NCI-H1930 (cell line): ENCODE measurements around the gene ARID3C.

ENCODE experiments used
- DNase-seq, 2 experiments: peaks; one replicate each; lab custom pipeline; 2025; lab: John Stamatoyannopoulos, UW

The ARID3C gene

DNA sequence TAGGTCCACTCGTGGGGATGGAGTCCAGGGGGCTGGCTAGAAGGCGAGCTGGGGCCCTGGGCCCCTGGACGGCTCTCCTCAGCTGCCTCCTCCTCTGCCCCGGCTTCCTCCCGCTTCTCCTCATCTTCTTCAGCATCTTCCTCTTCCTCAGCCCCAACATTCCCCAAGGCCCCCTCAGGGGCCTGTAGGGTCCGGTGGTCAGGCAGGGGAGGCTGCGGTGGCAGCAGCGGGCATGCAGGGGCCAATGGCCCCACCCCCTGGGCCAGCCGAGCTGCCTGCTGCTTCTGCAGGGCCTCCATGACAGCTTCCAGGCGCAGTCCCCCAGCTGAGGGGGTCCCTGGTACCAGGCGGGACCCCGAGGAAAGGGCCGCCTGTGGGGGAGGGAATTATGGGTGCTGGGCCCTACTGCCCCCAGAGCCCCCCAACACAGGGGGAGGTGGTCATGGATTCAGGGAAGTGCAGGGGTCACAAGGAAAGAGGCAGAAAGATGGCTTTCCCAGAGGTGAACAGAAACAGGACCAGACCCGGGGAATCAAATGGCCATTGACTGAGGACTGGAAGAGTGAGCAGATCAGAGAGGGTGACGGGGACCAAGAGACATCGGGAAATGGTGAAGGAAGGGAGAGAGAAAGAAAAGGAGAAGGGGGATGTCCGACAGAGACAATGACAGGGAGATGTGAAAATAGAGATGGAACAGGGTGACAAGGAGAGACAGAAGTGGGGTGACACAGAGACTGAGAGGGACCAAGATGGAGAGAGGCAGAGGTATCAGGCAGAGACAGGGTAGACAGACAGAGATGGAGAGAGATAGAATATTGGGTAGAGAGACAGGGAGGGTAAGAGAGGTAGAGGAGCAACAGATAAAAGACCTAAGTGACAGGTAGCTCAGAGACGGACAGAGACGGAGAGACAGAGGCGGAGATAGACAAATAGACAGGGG, 880 bp downstream of the ARID3C start:
- DNase-seq = no peak

DNA sequence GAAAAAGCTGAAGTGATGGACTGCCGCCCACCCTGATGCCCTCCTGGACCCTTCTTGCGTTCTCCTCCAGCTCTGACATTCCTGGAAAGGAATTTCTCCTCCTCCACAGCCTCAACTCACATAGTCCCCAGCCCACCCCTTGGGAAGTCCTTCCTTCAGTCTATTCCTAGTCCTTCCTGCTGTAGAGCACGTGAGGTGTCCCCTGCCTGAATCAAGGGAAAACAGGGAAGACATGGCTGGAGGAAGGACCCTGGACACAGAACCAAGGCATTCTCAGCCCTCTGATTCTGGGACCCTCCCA, 3.7 kb downstream of the ARID3C start:
- no peak for DNase-seq

DNA sequence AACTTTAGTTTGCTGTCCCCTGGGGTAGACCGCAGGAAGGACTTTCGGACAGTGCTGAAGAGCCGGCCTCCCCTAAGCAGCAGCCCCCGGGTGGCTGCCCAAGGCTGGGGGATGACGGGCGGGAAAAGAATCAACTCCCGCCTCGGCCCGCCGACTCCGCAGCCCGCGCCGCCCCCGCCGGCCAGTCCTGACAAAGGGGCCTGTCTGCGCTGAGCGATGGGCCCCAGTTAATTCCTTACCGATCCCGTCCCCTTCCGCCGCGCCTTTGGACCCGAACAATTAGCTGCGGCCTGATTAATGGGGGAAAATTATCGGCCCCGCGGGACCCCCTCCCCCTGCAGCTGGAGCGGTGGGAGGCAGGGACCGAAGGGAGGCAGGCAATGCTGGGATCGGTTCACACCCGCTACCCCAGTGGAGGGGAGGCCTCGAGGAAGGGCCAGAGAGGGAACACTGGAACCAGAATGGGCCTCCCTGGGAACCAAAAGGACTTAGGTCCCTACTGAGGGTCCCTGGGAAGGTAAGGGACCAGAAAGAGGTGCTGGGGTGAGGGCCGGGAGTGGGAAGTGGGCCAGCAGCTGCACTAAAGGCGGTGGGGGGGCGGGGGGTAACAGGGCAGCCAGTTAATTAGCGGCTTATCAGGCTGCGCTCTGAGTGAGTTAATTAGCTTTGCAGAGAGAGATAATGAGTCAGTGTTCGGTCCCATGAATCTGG, 4.2 kb downstream of the ARID3C start:
- DNase-seq = no peak

DNA sequence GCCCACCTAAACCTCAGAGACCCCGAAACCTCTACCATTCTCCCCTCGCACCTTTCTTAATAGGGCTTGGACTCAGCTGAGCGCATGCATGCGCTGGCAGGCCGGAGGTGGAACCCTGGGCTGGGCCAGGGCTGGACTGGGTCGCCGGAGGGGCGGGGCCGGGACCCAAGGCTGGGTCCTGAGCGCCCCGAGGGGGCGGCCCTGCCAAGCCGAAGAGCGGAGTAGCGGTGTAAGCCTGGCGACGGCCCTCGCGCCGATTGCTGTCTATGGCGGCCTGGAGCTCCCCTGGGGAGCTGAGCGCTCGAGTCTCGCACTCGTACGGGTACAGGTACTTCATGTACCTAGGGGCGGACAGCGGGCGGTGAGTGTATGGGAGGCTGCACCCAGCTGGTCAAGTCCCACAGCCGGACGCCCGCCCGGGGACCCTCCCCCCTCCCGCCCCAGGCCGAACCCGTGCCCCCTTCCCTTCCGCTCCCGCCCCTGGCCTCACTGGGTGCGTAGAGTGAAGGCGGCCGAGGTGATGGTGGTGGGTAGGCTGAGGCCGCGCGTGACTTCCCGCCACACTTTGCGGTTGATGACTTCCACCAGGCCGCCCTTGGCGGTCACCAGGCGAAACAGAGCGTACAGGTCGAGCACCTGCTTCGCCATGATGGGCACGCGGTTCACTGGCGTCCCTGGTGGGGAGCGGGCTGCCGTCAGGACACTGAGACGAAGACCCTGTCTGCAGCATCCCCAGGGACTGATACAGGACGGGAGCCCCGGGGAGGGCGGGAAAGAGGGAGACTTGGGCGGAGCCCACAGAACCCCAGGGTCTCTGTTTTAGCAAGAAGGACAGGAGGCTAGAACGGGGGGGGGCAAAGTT, 5.3 kb downstream of the ARID3C start:
- no peak for DNase-seq

DNA sequence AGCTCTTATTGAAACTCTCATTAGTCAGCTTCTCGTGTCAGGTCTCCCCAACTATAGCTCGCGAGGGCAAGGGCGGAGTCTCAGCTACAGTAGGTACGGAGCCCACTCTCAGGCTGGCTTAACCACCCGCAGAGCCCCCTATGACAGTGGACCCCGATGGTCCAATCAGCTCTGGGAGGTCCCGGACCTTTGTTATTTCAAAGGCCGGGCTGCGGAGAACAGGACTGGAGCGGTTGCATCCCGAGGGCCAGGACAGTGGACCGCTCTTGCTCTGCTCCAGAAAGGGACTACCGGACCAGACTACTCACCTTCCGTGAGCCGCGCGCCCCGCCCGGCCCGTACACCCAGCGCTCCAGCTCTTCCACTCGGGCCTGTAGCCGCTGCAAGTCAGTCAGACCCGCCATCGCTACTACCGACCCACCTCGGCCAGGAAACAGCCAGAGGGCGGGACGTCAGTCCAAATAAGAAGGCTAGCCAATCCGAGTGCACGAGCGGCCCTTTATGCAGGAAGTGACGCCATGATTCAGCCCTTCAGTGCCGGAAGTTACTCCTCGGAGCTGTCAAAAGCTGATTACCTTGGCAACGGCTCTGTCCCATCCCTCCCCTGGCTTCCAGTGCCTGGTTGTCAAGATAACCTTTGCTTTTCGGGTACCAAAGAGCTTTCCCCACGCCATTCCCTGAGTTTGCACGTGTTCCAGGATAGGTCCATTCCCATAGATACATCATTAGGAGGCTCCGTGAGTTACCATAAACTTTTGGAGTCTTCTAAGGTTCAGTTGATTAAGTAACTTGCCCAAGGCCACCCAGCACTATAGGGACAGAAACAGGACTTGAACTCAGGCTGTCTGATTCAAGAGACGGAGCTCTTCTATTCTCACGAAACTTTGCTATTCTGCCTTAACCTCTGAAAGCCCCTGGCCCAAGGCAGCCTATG, 8.5 kb downstream of the ARID3C start, which contains the start of gene DCTN3:
TSS of gene DCTN3 (minus strand) at position 435 of the 934 bp plus-strand sequence. CDS start at position 404, 31 bp downstream.
- peak; percentile 90 to 91 for DNase-seq

DNA sequence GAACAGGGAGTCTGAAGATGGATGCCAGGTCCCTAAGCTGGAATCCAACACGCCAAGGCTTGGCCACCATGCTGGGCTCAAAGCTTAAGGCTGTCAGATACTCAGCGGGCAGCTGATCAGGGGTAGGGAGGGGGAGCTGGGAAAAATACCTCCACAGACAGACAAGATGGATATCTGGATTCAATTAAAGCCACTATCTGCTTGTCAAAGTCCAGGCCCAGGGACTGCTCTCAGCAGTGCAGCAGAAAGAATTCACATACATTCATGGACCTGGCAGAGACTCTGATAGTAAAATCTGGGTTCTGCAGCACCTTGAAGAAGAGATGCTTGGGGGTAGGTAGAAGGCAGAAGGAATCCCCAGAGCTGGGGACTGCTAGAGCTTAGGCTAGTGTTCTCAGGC, 13.7 kb downstream of the ARID3C start:
- no peak for DNase-seq

DNA sequence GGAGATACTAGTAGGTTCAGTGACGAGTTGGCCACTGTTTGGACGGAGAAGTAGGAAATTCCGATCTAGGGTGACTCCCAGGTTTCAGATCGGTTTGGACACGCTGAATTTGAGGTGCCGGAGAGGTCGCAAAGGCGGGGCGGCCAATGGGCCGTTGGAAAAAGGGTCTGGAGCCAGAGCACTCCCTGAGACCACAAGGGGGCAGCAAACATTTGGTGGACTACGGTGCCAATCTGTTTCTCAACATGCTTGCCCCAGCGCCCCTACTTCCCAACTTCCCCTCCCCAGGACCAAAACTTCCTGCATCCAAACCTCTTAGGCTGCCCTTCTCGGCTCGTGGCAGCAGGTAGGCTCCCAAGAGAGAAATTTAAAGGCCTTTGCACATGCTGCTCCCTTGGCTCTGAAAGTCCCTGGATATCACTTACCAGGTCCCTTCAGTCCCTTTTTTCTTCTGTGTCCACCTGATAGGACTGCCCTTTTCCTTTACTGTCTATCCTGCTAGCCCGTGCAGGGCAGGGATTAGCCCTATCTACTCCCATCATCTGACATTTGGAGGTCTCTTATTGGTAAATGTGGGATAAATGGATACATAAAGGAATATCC, 16.0 kb downstream of the ARID3C start:
- DNase-seq = peak; percentile 71 to 93

DNA sequence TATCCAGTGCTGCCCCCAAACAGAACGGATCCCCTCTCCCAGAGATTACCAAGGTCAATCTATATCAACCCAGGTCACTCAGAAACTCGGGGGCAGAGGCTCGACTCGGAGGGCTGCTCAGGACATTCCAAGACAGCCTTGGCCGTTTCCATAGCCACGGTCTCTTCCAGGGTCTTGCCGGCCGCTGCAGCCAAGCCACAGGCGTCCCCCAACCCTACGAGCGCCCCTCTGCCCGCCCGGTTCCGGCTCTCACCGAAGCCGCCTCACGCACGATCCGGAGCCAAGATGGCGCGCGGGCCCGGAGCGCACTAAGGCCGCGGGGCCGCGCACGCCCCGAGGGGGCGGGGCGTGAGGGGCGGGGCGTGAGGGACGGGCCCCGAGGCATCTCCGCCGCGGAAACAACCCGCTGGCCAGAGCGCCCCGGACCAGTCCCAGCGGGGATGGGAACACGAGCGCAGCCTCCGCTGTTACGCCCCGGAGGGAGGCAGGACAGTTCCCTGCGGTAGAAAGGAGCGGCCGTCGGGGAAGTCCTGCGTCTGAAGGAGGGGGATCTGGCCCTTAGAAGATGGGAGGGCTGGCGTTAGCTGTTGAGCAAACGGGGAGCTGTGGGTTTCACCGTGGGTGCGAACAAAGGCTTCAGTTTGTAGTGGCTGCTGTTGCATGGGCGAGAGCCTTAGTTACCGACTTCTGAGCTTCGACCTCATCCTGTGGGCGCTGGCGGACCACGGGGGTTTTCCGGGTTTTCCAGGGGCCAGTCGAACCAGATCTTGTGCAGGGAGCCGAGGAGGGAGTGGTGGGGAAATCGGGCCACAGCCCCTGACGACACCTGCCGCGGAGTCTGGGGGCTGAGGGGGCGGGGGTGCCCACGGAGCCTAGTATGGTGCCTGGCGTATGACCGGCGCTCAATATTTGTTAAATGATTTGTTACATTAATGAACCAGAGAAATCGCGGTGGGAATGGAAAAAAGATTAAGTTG, 16.8 kb downstream of the ARID3C start, which contains the start of gene RPP25L:
TSS of gene RPP25L (minus strand) at position 287 of the 977 bp plus-strand sequence. CDS start 801 bp downstream, outside the sequence.
- peak; percentile 78 to 95 for DNase-seq

DNA sequence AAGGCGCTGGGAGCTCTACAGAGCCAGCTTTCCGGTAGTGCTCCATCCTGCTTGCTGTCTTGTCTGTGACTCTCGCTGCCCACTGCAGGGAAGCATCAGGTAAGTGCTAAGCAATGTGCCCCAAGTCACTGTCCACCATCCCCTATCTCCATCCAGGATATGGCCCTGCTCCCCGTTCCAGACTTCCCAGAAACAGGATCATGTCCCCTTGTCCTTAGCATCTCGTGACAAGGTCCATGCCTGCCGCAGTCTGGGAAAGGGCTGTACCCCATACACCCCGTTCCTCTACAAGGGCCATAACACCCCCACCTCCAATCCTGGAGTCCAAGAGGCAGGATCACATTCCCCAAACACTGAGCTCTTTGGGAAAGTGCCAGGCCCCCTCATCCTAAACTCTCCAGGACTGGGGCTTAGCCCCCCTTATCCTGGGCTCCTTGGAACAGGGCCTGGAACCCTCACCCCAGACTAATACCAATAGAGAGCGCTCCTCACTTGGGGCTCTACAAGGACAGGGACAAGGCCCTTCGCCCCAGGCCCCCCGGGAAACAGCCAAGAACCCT, 17.5 kb downstream of the ARID3C start:
- no peak for DNase-seq

DNA sequence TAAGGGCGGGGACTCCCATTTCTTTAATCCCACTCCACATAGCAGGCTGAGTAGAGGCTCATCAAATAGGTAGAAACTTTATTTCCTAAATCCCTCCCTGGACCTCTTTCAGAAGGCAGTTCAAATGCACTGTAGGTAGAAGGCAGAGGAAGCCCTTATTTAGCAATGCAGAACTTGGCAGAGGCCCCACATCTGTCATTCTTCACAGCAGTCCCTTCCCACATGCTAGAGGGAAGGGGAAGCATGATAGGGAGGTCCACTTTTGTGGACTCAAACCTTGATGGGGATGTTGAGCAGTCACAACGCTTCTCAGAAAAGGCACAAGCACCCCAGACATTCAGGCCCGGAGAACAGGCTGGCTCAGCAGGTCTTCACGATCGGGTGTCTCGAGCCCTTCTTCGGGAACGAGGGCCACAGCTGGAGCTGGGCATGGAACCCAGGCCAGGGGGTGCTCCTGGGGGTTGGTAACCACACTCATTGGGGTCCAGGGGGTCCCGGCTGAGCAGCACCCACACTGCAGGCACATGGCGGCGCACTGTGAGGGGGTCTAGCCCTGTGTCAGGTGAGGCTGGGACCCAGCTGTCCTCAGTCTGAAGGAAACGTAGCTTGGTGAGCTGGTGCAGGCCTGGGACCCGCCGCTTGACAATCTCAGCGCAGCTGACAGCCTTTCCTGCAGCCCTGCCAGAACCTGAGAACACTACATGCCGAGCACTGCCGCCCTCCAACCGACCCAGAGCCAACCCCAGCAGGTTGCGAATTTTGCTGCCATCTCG, 18.2 kb downstream of the ARID3C start:
- DNase-seq = no peak

DNA sequence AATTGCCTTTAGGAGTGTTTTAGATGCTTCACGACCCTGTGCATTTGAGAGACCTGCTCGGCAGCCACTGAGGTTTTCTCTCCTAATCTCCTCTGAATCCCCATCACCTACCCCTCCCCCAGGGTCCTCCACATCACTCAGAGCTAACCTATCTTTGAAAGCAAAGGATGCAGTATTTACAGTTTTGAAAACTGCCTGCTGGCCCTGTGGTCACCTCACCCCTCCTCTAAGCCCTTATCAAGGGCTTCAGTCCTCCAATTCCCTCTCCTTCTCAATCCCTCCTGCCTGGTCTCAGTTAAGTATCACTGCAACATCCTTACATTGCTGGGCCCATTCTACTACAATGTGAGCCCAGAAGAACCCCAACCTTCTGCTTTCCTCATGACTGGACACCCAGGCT, 21.5 kb downstream of the ARID3C start:
- no peak for DNase-seq

DNA sequence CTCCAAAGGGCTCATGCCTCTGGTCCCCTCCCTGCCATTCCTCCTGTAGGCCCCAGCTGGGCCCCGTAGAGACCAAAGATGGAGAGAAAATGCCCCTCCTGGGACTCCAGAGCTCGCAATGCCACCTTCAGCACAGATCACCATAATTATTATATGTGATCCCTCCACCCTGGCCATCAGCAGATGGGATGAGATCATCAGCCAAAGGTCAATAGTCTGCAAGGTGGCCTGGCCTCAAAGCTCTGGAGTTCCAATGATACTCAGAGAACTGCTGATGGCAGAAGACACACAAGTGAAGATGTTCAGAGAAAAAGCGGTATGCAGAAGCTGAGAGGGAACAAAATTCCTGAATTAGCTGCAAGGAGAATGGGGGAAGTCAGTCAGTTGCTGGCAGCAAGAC, 22.0 kb downstream of the ARID3C start:
- no peak for DNase-seq

DNA sequence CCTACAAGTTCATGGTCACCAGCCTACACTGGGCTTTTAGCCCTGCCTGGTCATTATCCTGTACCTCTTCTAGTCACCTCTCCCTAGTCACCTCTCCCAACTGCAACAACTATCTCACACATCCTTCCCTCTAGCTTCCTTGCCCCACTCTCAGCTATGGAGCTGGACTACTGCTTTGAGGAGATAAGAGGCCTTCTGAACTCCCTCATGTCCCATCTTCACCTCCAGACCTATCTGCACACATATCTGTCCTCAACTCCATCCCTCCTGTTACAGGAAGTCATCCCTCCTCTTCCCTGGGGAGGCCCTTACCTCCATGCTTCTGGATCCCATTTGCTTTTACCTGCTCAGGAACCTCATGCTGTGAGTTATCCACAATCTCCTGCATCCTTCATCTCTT, 22.7 kb downstream of the ARID3C start:
- no peak for DNase-seq

DNA sequence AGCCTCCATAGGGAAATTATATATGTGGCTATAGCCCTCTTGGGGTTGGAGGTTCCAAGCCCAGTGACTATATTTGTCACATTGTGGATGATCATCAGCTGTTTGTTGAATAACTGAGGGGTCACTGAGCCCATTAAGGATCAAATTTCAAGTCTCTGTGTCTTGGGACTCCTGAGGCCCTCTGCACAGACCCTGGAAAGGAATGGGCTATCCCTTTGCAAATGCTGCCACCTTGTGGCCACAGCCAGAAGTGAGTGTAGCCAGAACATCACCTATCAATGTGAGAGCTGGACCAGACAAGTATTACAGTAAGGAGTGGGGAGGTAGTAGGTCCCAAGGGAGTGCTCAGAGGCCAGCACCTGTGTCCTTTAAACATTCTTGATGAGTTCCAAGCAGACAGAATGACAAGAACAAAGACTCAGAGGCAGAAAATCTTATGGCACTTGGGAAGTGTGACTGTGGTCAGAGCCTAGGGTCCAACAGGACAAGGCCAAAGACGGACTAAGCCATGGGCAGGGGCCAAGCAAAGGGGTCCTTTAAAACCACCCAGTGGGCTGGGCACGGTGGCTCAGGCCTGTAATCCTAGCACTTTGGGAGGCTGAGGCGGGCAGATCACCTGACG, 25.1 kb downstream of the ARID3C start:
- peak; percentile 46 to 75 for DNase-seq

DNA sequence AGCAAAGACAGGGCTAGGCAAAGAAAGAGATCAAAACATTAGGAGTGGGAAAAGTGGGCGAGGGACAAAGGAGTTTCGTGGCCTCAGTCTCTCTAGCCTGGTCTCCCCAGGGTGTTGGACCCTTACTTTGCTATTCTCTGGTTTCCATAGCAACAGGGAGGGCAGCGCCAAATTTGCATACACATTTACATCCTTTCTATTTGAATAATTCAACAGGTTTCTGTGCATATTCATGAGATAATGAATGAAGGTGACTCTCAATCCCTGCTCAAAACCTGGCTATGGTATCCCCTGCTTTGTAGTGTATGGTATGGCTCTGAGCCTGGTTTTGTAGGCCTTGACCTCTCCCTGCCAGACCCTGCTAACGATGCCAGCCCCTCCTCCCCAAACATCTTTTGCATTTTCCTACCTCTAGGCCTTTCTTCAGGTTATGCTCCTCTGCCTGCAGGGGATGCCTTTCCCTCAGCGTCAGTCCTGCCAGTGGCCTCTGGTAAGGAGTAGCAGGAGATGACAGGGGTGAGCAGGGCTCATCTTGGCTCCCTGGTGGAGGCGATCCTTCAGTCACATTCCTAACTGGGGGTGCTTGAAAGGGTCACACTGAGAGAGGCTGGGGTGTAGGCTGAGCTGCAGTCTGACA, 26.8 kb downstream of the ARID3C start:
- no peak for DNase-seq

DNA sequence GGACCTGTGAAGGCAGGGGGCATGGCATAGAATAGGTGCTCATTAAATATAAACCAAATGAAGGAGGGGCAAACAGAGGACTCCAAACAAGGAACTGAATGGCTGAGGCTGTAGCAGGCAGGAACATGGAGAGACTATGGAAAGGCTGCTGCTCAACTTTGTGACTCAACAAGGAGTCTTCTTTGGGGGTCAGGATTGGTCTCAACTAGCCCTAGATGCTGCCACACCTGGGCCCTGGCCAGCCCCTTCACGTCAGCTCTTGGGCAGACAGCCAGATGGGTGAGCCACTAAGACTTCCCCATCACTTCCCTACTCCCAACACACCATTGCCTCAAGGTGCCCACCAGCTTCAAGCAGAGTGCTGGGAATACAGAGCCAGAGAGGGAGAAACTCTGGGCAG, 28.0 kb downstream of the ARID3C start:
- DNase-seq = no peak

DNA sequence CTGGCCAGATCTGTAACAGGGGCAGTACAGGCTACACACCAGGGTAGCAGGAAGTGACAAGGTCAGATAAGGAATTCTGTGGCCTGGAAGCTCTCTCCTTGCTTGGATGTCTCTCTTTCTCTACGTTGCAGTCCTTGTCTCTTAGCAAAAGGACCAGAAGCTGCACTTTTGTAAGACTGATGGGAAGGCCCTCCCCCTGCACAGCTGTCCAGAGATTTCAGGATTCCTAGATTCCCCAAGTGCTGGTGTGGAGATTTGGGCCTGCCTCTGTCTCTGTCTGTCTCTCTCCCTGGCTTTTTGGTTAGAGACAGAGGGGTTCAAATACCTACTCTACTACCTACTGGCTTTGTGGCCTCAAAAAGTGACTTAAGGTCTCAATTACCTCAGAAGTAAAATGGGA, 29.3 kb downstream of the ARID3C start:
- DNase-seq = no peak
